ENCODE measurements around the gene DOCK1.

DOCK1 gene

GRCh38 chr10:127168261-127168660 lies 263.0 kb downstream of the DOCK1 start:
- DNase-seq (ENCODE audit: low read depth, low spot score): no peak

- no peak for DNase-seq (ENCODE audit: low read depth, low spot score)
Observed at GRCh38 chr10:127174866-127175265, 269.6 kb downstream of the DOCK1 start.

GRCh38 chr10:127175357-127176110 lies 270.3 kb downstream of the DOCK1 start:
- DNase-seq (ENCODE audit: low read depth, low spot score): no peak

GRCh38 chr10:127176649-127177048 lies 271.4 kb downstream of the DOCK1 start:
- no peak for DNase-seq (ENCODE audit: low read depth, low spot score)

GRCh38 chr10:127179612-127180250 lies 274.5 kb downstream of the DOCK1 start:
- no peak for DNase-seq (ENCODE audit: low read depth, low spot score)

- no peak for DNase-seq (ENCODE audit: low read depth, low spot score)
Observed at GRCh38 chr10:127182161-127182560, 276.9 kb downstream of the DOCK1 start.

GRCh38 chr10:127184582-127184981 lies 279.4 kb downstream of the DOCK1 start:
- no peak for DNase-seq (ENCODE audit: low read depth, low spot score)

- DNase-seq (ENCODE audit: low read depth, low spot score): no peak
Observed at GRCh38 chr10:127186813-127187212, 281.6 kb downstream of the DOCK1 start.

GRCh38 chr10:127189226-127189625 lies 284.0 kb downstream of the DOCK1 start:
- no peak for DNase-seq (ENCODE audit: low read depth, low spot score)

- no peak for DNase-seq (ENCODE audit: low read depth, low spot score)
Observed at GRCh38 chr10:127190427-127190826, 285.2 kb downstream of the DOCK1 start.

- DNase-seq (ENCODE audit: low read depth, low spot score): no peak
Observed at GRCh38 chr10:127193125-127193524, 287.9 kb downstream of the DOCK1 start.

GRCh38 chr10:127194111-127194510 lies 288.9 kb downstream of the DOCK1 start:
- no peak for DNase-seq (ENCODE audit: low read depth, low spot score)

- no peak for DNase-seq (ENCODE audit: low read depth, low spot score)
Observed at GRCh38 chr10:127194599-127194998, 289.4 kb downstream of the DOCK1 start.

GRCh38 chr10:127195041-127195506 lies 289.8 kb downstream of the DOCK1 start:
- no peak for DNase-seq (ENCODE audit: low read depth, low spot score)

GRCh38 chr10:127195571-127196281 lies 290.5 kb downstream of the DOCK1 start:
- no peak for DNase-seq (ENCODE audit: low read depth, low spot score)

- no peak for DNase-seq (ENCODE audit: low read depth, low spot score)
Observed at GRCh38 chr10:127196282-127197153, 291.3 kb downstream of the DOCK1 start, which contains the start of gene INSYN2A. TSS of gene INSYN2A (minus strand) at chr10:127196591. CDS start at chr10:127176395, 20,196 bp downstream.

GRCh38 chr10:127197154-127197432 lies 291.9 kb downstream of the DOCK1 start:
- DNase-seq (ENCODE audit: low read depth, low spot score): no peak

- DNase-seq (ENCODE audit: low read depth, low spot score): no peak
Observed at GRCh38 chr10:127198307-127198706, 293.1 kb downstream of the DOCK1 start.

- no peak for DNase-seq (ENCODE audit: low read depth, low spot score)
Observed at GRCh38 chr10:127198721-127199120, 293.5 kb downstream of the DOCK1 start.

- no peak for DNase-seq (ENCODE audit: low read depth, low spot score)
Observed at GRCh38 chr10:127200646-127201045, 295.4 kb downstream of the DOCK1 start.

- DNase-seq (ENCODE audit: low read depth, low spot score): no peak
Observed at GRCh38 chr10:127203067-127203466, 297.8 kb downstream of the DOCK1 start.

GRCh38 chr10:127207081-127207480 lies 301.9 kb downstream of the DOCK1 start:
- DNase-seq (ENCODE audit: low read depth, low spot score): no peak
